ENCODE measurements around the gene NFYB.
"Not testable (repeated sequence)": the region's sequence is repeated elsewhere in the genome, so short reads cannot be mapped to it uniquely, and the experiment has no call there.

Gene NFYB

GRCh38 chr12:104168596-104168995 lies 30.6 kb upstream of the NFYB start:
- H3K4me3 ChIP-seq (ENCODE audit: low read depth, low read length), result no peak overlapping the region
- TF ChIP-seq CTCF (IDR thresholded peaks at IDR 0.05; ENCODE audit: low read depth, low read length), result no peak

- TF ChIP-seq CTCF (IDR thresholded peaks at IDR 0.05; ENCODE audit: low read depth, low read length), result no peak
- no peak overlapping the region for H3K4me3 ChIP-seq (ENCODE audit: low read depth, low read length)
Observed at GRCh38 chr12:104167519-104168458, 29.8 kb upstream of the NFYB start.

- no peak for TF ChIP-seq CTCF (IDR thresholded peaks at IDR 0.05; ENCODE audit: low read depth, low read length)
- no peak overlapping the region for H3K4me3 ChIP-seq (ENCODE audit: low read depth, low read length)
Observed at GRCh38 chr12:104166465-104166864, 28.5 kb upstream of the NFYB start.

- TF ChIP-seq CTCF (IDR thresholded peaks at IDR 0.05; ENCODE audit: low read depth, low read length), result no peak
Observed at GRCh38 chr12:104165801-104166200, 27.8 kb upstream of the NFYB start.

GRCh38 chr12:104164634-104165033 lies 26.6 kb upstream of the NFYB start:
- no peak for TF ChIP-seq CTCF (IDR thresholded peaks at IDR 0.05; ENCODE audit: low read depth, low read length)
- H3K4me3 ChIP-seq (ENCODE audit: low read depth, low read length), result no peak overlapping the region

More at GRCh38 chr12:104165801-104166200, 27.8 kb upstream of the NFYB start:
- H3K4me3 ChIP-seq (ENCODE audit: low read depth, low read length), result no peak overlapping the region

GRCh38 chr12:104163631-104164030 lies 25.6 kb upstream of the NFYB start:
- TF ChIP-seq CTCF (IDR thresholded peaks at IDR 0.05; ENCODE audit: low read depth, low read length), result no peak
- H3K4me3 ChIP-seq (ENCODE audit: low read depth, low read length), result no peak overlapping the region

GRCh38 chr12:104163028-104163427 lies 25.0 kb upstream of the NFYB start:
- H3K4me3 ChIP-seq (ENCODE audit: low read depth, low read length), result not testable (repeated sequence)

Measured in WI38 (cell line).